ENCODE measurements around the gene CAMK2A.

- no peak for TF ChIP-seq POLR2A (IDR thresholded peaks at IDR 0.05)
- TF ChIP-seq, protein P1, sequence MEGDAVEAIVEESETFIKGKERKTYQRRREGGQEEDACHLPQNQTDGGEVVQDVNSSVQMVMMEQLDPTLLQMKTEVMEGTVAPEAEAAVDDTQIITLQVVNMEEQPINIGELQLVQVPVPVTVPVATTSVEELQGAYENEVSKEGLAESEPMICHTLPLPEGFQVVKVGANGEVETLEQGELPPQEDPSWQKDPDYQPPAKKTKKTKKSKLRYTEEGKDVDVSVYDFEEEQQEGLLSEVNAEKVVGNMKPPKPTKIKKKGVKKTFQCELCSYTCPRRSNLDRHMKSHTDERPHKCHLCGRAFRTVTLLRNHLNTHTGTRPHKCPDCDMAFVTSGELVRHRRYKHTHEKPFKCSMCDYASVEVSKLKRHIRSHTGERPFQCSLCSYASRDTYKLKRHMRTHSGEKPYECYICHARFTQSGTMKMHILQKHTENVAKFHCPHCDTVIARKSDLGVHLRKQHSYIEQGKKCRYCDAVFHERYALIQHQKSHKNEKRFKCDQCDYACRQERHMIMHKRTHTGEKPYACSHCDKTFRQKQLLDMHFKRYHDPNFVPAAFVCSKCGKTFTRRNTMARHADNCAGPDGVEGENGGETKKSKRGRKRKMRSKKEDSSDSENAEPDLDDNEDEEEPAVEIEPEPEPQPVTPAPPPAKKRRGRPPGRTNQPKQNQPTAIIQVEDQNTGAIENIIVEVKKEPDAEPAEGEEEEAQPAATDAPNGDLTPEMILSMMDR (IDR thresholded peaks at IDR 0.05 in 4 of 5, conservative IDR thresholded peaks at IDR 0.05 in 1 of 5) = no peak
Observed at GRCh38 chr5:150251504-150251903, 38.1 kb downstream of the CAMK2A start.

Data from gastrocnemius medialis (tissue), 4 donors.